GM12892 (cell line): Measurements from ENCODE around the gene PLSCR5.

Experiments
- POLR2A ChIP-seq: IDR thresholded peaks from 2 replicates; pipeline ENCODE4 v1.6.1; 2011; ENCODE audit warnings: low read depth, low read length, control low read depth
- POLR2AphosphoS5 ChIP-seq: IDR thresholded peaks from 2 replicates; pipeline ENCODE4 v1.6.1; 2011; ENCODE audit warnings: low read depth, low read length, control low read depth
- TAF1 ChIP-seq: IDR thresholded peaks from 2 replicates; pipeline ENCODE4 v1.6.1; 2011; ENCODE audit warnings: low read depth, mild to moderate bottlenecking, control low read depth, low read length, borderline replicate concordance

DNA sequence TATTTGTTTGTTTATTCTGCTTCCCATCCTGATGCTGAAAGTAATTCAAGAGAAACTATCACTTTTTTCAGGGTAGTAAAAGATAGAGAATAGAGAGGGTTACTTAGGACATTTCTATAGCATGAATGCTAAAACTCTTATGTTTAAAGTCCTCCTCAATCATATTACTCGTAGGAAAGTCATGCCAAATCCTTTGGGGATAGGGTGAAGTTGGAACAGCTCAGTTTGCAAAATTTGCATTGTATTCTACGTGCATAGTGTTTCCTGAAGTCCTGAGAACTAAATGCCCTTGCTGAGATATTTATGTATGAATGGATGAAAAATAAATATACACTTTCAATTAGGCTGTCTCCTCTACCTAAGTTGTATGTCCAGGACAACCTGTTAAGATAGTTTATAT, 14.6 kb downstream of the PLSCR5 start:
- TF ChIP-seq TAF1 (no peak), POLR2A (no peak), POLR2AphosphoS5 (no peak)
